Vagina (tissue), 2 donors: Measurements from ENCODE around the gene PTCD3.

Experiments
- CTCF ChIP-seq, 3 experiments: fragments of 450-650 bp in 2 of 3; fragments of 200-600 bp in 1 of 3; sonication (generic) in 1 of 3; IDR thresholded peaks; one replicate each; pipeline ENCODE4 v1.5.1; 2017 to 2019; ENCODE audit warnings: antibody characterized with exemption in 3 of 3, mild to moderate bottlenecking in 2 of 3, moderate library complexity in 2 of 3
- POLR2AphosphoS5 ChIP-seq, 2 donors: sonication (generic); formaldehyde crosslinking; IDR thresholded peaks; one replicate each; pipeline ENCODE4 v1.9.0; 2017; ENCODE audit warnings: antibody characterized with exemption in 2 of 2, mild to moderate bottlenecking in 2 of 2, low read depth in 1 of 2; ENCODE audit not compliant: insufficient read depth in 1 of 2

- TF ChIP-seq CTCF (IDR thresholded peaks at IDR 0.05) (no peak), POLR2AphosphoS5 (IDR thresholded peaks at IDR 0.05; ENCODE audit: insufficient read depth in 1 of 2, low read depth in 1 of 2) (no peak)
These were observed 38.1 kb downstream of the PTCD3 start for GRCh38 chr2:86143926-86144685.
